HEK293 (cell line): Measurements from ENCODE around the gene NFXL1.

ENCODE experiments used
- CTCF ChIP-seq: fragments of 450-650 bp; formaldehyde crosslinking; IDR thresholded peaks from 2 replicates; pipeline ENCODE4 v1.5.1; 2016; ENCODE audit warnings: missing biosample characterization, missing genetic modification characterization
- ZBTB17 ChIP-seq: fragments of 450-650 bp; formaldehyde crosslinking; IDR thresholded peaks from 2 replicates; pipeline ENCODE4 v1.5.1; 2016; ENCODE audit warnings: missing biosample characterization, missing genetic modification characterization
- ZBTB44 ChIP-seq: fragments of 450-650 bp; IDR thresholded peaks from 2 replicates; pipeline ENCODE4 v1.5.1; 2018; ENCODE audit warnings: missing biosample characterization, mild to moderate bottlenecking, missing genetic modification characterization
- ZFP37 ChIP-seq: fragments of 450-650 bp; formaldehyde crosslinking; IDR thresholded peaks from 2 replicates; pipeline ENCODE4 v1.5.1; 2016; ENCODE audit warnings: missing biosample characterization, missing genetic modification characterization
- ZNF2 ChIP-seq: fragments of 450-650 bp; formaldehyde crosslinking; IDR thresholded peaks from 2 replicates; pipeline ENCODE4 v1.5.1; 2016; ENCODE audit warnings: missing biosample characterization, missing genetic modification characterization
- ZNF626 ChIP-seq: fragments of 450-650 bp; sonication (Bioruptor Pico); formaldehyde crosslinking; IDR thresholded peaks from 2 replicates; pipeline ENCODE4 v1.5.1; 2018; ENCODE audit warnings: missing biosample characterization, missing genetic modification characterization, inconsistent platforms
- ZNF664 ChIP-seq: fragments of 450-650 bp; formaldehyde crosslinking; IDR thresholded peaks from 2 replicates; pipeline ENCODE4 v1.5.1; 2016; ENCODE audit warnings: missing biosample characterization, missing genetic modification characterization

GRCh38 chr4:47915378-47915777 lies 995 bp upstream of the NFXL1 start:
- TF ChIP-seq ZNF2 (tag by site-specific recombination) (no peak), ZFP37 (tag by site-specific recombination) (no peak), CTCF (tag by site-specific recombination) (no peak), ZNF664 (no peak), ZBTB44 (no peak), ZNF626 (tag by site-specific recombination) (no peak), ZBTB17 (tag by site-specific recombination) (no peak)
